H9 (cell line): ENCODE measurements around the gene CDK14. TPM values are rescaled to one million over a fixed set of nuclear protein-coding genes. Genes with fewer than 3 reads are reported as not detected.

Experiments used
- DNase-seq: peaks from one replicate; pipeline ENCODE4 v3.0.0-alpha.2; 2017
- H2AFZ ChIP-seq: one replicate; pipeline ENCODE4 v1.6.1; 2013; ENCODE audit warnings: mild to moderate bottlenecking, low read length, control low read depth, moderate library complexity
- H2AK5ac ChIP-seq: 2 replicates; pipeline ENCODE4 v1.6.1; 2013; ENCODE audit warnings: low read length, control low read depth, mixed read lengths; ENCODE audit not compliant: insufficient read length
- H2BK120ac ChIP-seq: one replicate; pipeline ENCODE4 v1.6.1; 2013; ENCODE audit warnings: low read depth, mild to moderate bottlenecking, low read length, control low read depth, inconsistent platforms; ENCODE audit not compliant: poor library complexity, severe bottlenecking
- H2BK12ac ChIP-seq: 2 replicates; pipeline ENCODE4 v1.6.1; 2013; ENCODE audit warnings: low read length, control low read depth, mixed read lengths, low read depth; ENCODE audit not compliant: insufficient read length
- H2BK15ac ChIP-seq: 2 replicates; pipeline ENCODE4 v1.6.1; 2013; ENCODE audit warnings: low read depth, low read length, control low read depth
- H2BK20ac ChIP-seq: one replicate; pipeline ENCODE4 v1.6.1; 2013; ENCODE audit warnings: low read depth, mild to moderate bottlenecking, low read length, control low read depth, inconsistent platforms; ENCODE audit not compliant: poor library complexity, severe bottlenecking
- H2BK5ac ChIP-seq: 2 replicates; pipeline ENCODE4 v1.6.1; 2013; ENCODE audit warnings: low read length, control low read depth, mixed read lengths; ENCODE audit not compliant: insufficient read length
- H3K14ac ChIP-seq: 2 replicates; pipeline ENCODE4 v1.6.1; 2013; ENCODE audit warnings: low read length, control low read depth; ENCODE audit not compliant: insufficient read depth
- H3K18ac ChIP-seq: 2 replicates; pipeline ENCODE4 v1.6.1; 2013; ENCODE audit warnings: low read depth, mild to moderate bottlenecking, mixed read lengths, low read length, control low read depth; ENCODE audit not compliant: insufficient read length
- H3K23ac ChIP-seq: 2 replicates; pipeline ENCODE4 v1.6.1; 2013; ENCODE audit warnings: low read length, control low read depth, mixed read lengths, low read depth; ENCODE audit not compliant: insufficient read length
- H3K23me2 ChIP-seq: 2 replicates; pipeline ENCODE4 v1.6.1; 2013; ENCODE audit warnings: low read depth, mild to moderate bottlenecking, mixed read lengths, low read length, control low read depth; ENCODE audit not compliant: insufficient read length, poor library complexity, severe bottlenecking
- H3K27ac ChIP-seq: 2 replicates; pipeline ENCODE4 v1.5.1; 2013; ENCODE audit warnings: low read length, control low read depth, mixed read lengths, low read depth; ENCODE audit not compliant: insufficient read length
- H3K27me3 ChIP-seq: 2 replicates; pipeline ENCODE4 v1.6.1; 2013; ENCODE audit warnings: low read length, control low read depth, inconsistent platforms; ENCODE audit not compliant: insufficient read depth
- H3K4ac ChIP-seq: 2 replicates; pipeline ENCODE4 v1.6.1; 2013; ENCODE audit warnings: low read depth, mild to moderate bottlenecking, control low read depth, inconsistent platforms, low read length, moderate library complexity
- H3K4me1 ChIP-seq: 2 replicates; pipeline ENCODE4 v1.6.1; 2013; ENCODE audit warnings: low read length, control low read depth, inconsistent platforms; ENCODE audit not compliant: insufficient read depth
- H3K4me2 ChIP-seq: 2 replicates; pipeline ENCODE4 v1.6.1; 2013; ENCODE audit warnings: low read length, control low read depth, mixed read lengths; ENCODE audit not compliant: insufficient read length, insufficient read depth
- H3K56ac ChIP-seq: 2 replicates; pipeline ENCODE4 v1.6.1; 2013; ENCODE audit warnings: low read depth, mild to moderate bottlenecking, mixed read lengths, low read length, control low read depth; ENCODE audit not compliant: insufficient read length
- H3K79me1 ChIP-seq: 2 replicates; pipeline ENCODE4 v1.6.1; 2013; ENCODE audit warnings: low read depth, mild to moderate bottlenecking, moderate library complexity, low read length, control low read depth, inconsistent platforms; ENCODE audit not compliant: insufficient read depth, poor library complexity, severe bottlenecking
- H3K79me2 ChIP-seq: 2 replicates; pipeline ENCODE4 v1.6.1; 2013; ENCODE audit warnings: low read length, control low read depth, inconsistent platforms; ENCODE audit not compliant: insufficient read depth
- H3K9ac ChIP-seq: 2 replicates; pipeline ENCODE4 v1.6.1; 2013; ENCODE audit warnings: low read length, control low read depth, mixed read lengths; ENCODE audit not compliant: insufficient read length; ENCODE audit errors: extremely low read depth
- H3K9me3 ChIP-seq: one replicate; pipeline ENCODE4 v1.6.1; 2013; ENCODE audit warnings: low read depth, low read length, inconsistent platforms; ENCODE audit not compliant: control insufficient read depth
- H3T11ph ChIP-seq: one replicate; pipeline ENCODE4 v1.6.1; 2013; ENCODE audit warnings: mild to moderate bottlenecking, low read length, control low read depth, inconsistent platforms
- H4K20me1 ChIP-seq: one replicate; pipeline ENCODE4 v1.6.1; 2013; ENCODE audit not compliant: control insufficient read depth, insufficient read length, insufficient read depth
- H4K5ac ChIP-seq: 2 replicates; pipeline ENCODE4 v1.6.1; 2013; ENCODE audit warnings: low read depth, mild to moderate bottlenecking, mixed read lengths, low read length, control low read depth; ENCODE audit not compliant: insufficient read length
- H4K8ac ChIP-seq: replicated peaks from 2 replicates; pipeline ENCODE4 v1.6.1; 2013; ENCODE audit warnings: low read length, control low read depth, mixed read lengths, low read depth; ENCODE audit not compliant: insufficient read length
- H4K91ac ChIP-seq: 2 replicates; pipeline ENCODE4 v1.6.1; 2013; ENCODE audit warnings: low read depth, mild to moderate bottlenecking, moderate library complexity, mixed read lengths, low read length, control low read depth; ENCODE audit not compliant: insufficient read length
- H3K27ac Mint-ChIP-seq, 3 experiments: 2 replicates in 2 of 3; 3 replicates in 1 of 3; pipeline ENCODE4 v1.8.0; 2020 to 2021; ENCODE audit warnings: mixed read lengths in 3 of 3, mild to moderate bottlenecking in 1 of 3, moderate library complexity in 1 of 3
- H3K27me3 Mint-ChIP-seq: 2 replicates; pipeline ENCODE4 v1.8.0; 2021; ENCODE audit warnings: low read depth, mild to moderate bottlenecking, moderate library complexity, mixed read lengths
- H3K36me3 Mint-ChIP-seq, 3 experiments: 2 replicates in 2 of 3; 3 replicates in 1 of 3; pipeline ENCODE4 v1.8.0; 2020 to 2021; ENCODE audit warnings: low read depth in 3 of 3, mixed read lengths in 3 of 3; ENCODE audit not compliant: insufficient read depth in 1 of 3
- H3K4me1 Mint-ChIP-seq, 2 experiments: 2 replicates each; pipeline ENCODE4 v1.8.0; 2020; ENCODE audit warnings: mixed read lengths in 2 of 2
- H3K4me3 Mint-ChIP-seq, 2 experiments: 2 replicates in 1 of 2; 3 replicates in 1 of 2; pipeline ENCODE4 v1.8.0; 2020 to 2021; ENCODE audit warnings: mild to moderate bottlenecking in 2 of 2, mixed read lengths in 2 of 2, moderate library complexity in 1 of 2
- H3K9me3 Mint-ChIP-seq, 2 experiments: 2 replicates in 1 of 2; 3 replicates in 1 of 2; pipeline ENCODE4 v1.8.0; 2020; ENCODE audit warnings: mild to moderate bottlenecking in 2 of 2, mixed read lengths in 2 of 2, moderate library complexity in 1 of 2
- CTCF ChIP-seq: fragments of 200-600 bp; sonication (generic); conservative IDR thresholded peaks from 3 replicates; pipeline ENCODE4 v1.8.0; 2021; ENCODE audit warnings: antibody characterized with exemption, mild to moderate bottlenecking
- WGBS: extraction: QIAGEN DNeasy Blood & Tissue Kit; methylation state at CpG from one replicate; pipeline ENCODE4 v1.1.7; 2013; ENCODE audit warnings: missing lambda C conversion rate, low lambda C conversion rate, mixed read lengths; ENCODE audit not compliant: insufficient read length; ENCODE audit errors: extremely low coverage; 5-methylcytosine and 5-hydroxymethylcytosine counted together
- total RNA-seq: library from RNA; stranded (reverse); gene quantifications from 2 replicates; pipeline ENCODE4 v1.2.1, GENCODE V29; 2021

Gene CDK14
- total RNA-seq, 1 experiment from 2014 or later, result 23.9 TPM

DNA sequence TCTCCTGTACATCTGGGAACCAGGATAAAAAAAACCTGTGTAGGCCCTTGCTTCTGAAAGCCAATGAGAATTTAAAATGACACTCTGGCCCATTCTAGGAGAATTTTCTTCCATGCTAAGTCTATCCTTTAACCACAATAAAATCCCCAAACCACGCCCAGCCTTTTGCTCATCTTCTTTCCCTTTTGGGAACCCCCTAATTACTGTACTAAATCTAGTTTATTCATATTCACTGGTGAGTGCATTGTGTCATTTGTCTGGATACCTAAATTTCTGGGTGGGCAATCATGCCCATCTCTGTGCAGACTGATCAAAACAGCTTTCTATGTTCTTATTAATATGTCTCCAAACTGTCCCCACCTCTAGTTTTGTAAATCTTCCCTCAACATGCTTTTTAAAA is 11.7 kb upstream of the CDK14 start:
- no peaks in the 10 kb centered on the region for H3K4me1 ChIP-seq
- H3K27ac ChIP-seq, result no peak overlapping the region
- H3T11ph ChIP-seq, result no peak overlapping the region
- no peak overlapping the region for H3K4me2 ChIP-seq
- no peak overlapping the region for H2BK5ac ChIP-seq
- H2BK12ac ChIP-seq, result no peak overlapping the region
- no peak overlapping the region for H3K4me3 Mint-ChIP-seq
- no peak overlapping the region for H4K91ac ChIP-seq
- no peak overlapping the region for H3K56ac ChIP-seq
- no CpG with 5 or more reads among the region's 1 CpG for WGBS
- no peaks in the 10 kb centered on the region for H3K27me3 ChIP-seq
- no peak for DNase-seq
- no peak overlapping the region for H2BK120ac ChIP-seq
- no peaks in the 10 kb centered on the region for H3K23me2 ChIP-seq
- H3K36me3 Mint-ChIP-seq, result no peaks in the 10 kb centered on the region
- H3K4me1 Mint-ChIP-seq, result no peaks in the 10 kb centered on the region
- no peak overlapping the region for H2BK20ac ChIP-seq
- no peak overlapping the region for H2AFZ ChIP-seq
- no peaks in the 10 kb centered on the region for H3K79me1 ChIP-seq
- no peak overlapping the region for H3K4ac ChIP-seq
- no peak overlapping the region for H3K23ac ChIP-seq
- no peak overlapping the region for H4K8ac ChIP-seq
- no peak overlapping the region for H2AK5ac ChIP-seq
- no peak for TF ChIP-seq CTCF
- H2BK15ac ChIP-seq, result no peak overlapping the region
- no peaks in the 10 kb centered on the region for H3K79me2 ChIP-seq
- no peak overlapping the region for H3K14ac ChIP-seq
- no peak overlapping the region for H4K5ac ChIP-seq
- no peaks in the 10 kb centered on the region for H3K9me3 Mint-ChIP-seq
- H3K27ac Mint-ChIP-seq, result no peak overlapping the region
- no peaks in the 10 kb centered on the region for H4K20me1 ChIP-seq
- H3K27me3 Mint-ChIP-seq, result no peaks in the 10 kb centered on the region; the same call in 1 of the 2 replicates
- no peak overlapping the region for H3K9ac ChIP-seq
- no peaks in the 10 kb centered on the region for H3K9me3 ChIP-seq
- H3K18ac ChIP-seq, result no peak overlapping the region
